Stomach (tissue), 19 donors: ENCODE data around the gene TRIOBP. TPM values are rescaled to one million over a fixed set of nuclear protein-coding genes. Genes with fewer than 3 reads are reported as not detected.
A peak's percentile ranks its signal among the peaks of the same experiment; 100 is the strongest.

Source experiments
- DNase-seq, 2 donors: peaks; one replicate each; pipeline versions ENCODE4 v3.0.0 to v3.0.0-alpha.2; 2013 to 2019
- H3K27ac ChIP-seq, 5 donors: fragments of 200-600 bp in 4 of 5; sonication (generic) in 4 of 5; one replicate each; pipeline ENCODE4 v1.5.1; 2013 to 2019; ENCODE audit warnings: mild to moderate bottlenecking in 1 of 5, moderate library complexity in 1 of 5
- H3K27me3 ChIP-seq, 3 donors: fragments of 200-600 bp; sonication (generic); one replicate each; pipeline ENCODE4 v1.5.1; 2017 to 2019; ENCODE audit warnings: mixed run types in 1 of 3
- H3K36me3 ChIP-seq, 4 donors: fragments of 200-600 bp; sonication (generic); 1 replicate in 3 of 4; 2 replicates in 1 of 4; pipeline ENCODE4 v1.5.1; 2016 to 2019
- H3K4me1 ChIP-seq, 4 donors: fragments of 200-600 bp; sonication (generic); one replicate each; pipeline ENCODE4 v1.5.1; 2016 to 2019
- H3K4me3 ChIP-seq, 4 donors: fragments of 200-600 bp; sonication (generic) in 3 of 4; one replicate each; pipeline ENCODE4 v1.5.1; 2016 to 2019; ENCODE audit warnings: mild to moderate bottlenecking in 1 of 4
- H3K9me3 ChIP-seq, 4 donors: fragments of 200-600 bp; sonication (generic); one replicate each; pipeline ENCODE4 v1.5.1; 2016 to 2019
- EP300 ChIP-seq: sonication (generic); formaldehyde crosslinking; IDR thresholded peaks from one replicate; pipeline ENCODE4 v1.6.1; 2017; ENCODE audit warnings: antibody characterized with exemption
- POLR2A ChIP-seq, 4 donors: fragments of 450-650 bp; IDR thresholded peaks; one replicate each; pipeline ENCODE4 v1.6.1; 2016; ENCODE audit warnings: antibody characterized with exemption in 4 of 4, control low read depth in 2 of 4, mild to moderate bottlenecking in 1 of 4, moderate library complexity in 1 of 4
- POLR2AphosphoS5 ChIP-seq, 3 donors: sonication (generic); formaldehyde crosslinking; IDR thresholded peaks; one replicate each; pipeline ENCODE4 v1.6.1; 2016; ENCODE audit warnings: antibody characterized with exemption in 3 of 3
- WGBS, 5 donors: extraction: QIAGEN DNeasy Blood & Tissue Kit in 3 of 5; methylation state at CpG; one replicate each; pipeline versions ENCODE4 v1.1.5 to v1.1.7; 2013 to 2018; 5-methylcytosine and 5-hydroxymethylcytosine counted together
- intact Hi-C: fragments of 100-400 bp; cut with DNase I; formaldehyde crosslinking; loops from one replicate; pipeline ENCODE4 v1.15.1; 2023; ENCODE audit warnings: low total_unique reads
- long read RNA-seq, 10 donors: transcript quantifications; one replicate each; lab custom pipeline, GENCODE V29; 2026
- polyA plus RNA-seq, 3 donors: library from polyadenylated mRNA; stranded (reverse); fragments of 200-250 nt; gene quantifications; one replicate each; pipeline ENCODE4 v1.2.3, GENCODE V29; 2013
- total RNA-seq, 5 donors: library from RNA; depleted of rRNA; stranded (reverse); fragments of >200 nt; gene quantifications; one replicate each; pipeline versions ENCODE4 v1.1.0 to v1.2.3, GENCODE V29; 2014 to 2016
- TF ChIP-seq, protein P1 (sequence below), 7 experiments: fragments of 450-650 bp in 4 of 7; fragments of 200-600 bp in 3 of 7; sonication (generic) in 3 of 7; IDR thresholded peaks; one replicate each; pipeline ENCODE4 v1.5.1; 2016 to 2019; ENCODE audit warnings: antibody characterized with exemption in 7 of 7, control low read depth in 2 of 7, mild to moderate bottlenecking in 1 of 7
- donor health status: healthy with polysubstance abuse.
- donor health status: Bipolar disorder and iron deficiency.
- donor health status: healthy.

Gene TRIOBP, protein sequence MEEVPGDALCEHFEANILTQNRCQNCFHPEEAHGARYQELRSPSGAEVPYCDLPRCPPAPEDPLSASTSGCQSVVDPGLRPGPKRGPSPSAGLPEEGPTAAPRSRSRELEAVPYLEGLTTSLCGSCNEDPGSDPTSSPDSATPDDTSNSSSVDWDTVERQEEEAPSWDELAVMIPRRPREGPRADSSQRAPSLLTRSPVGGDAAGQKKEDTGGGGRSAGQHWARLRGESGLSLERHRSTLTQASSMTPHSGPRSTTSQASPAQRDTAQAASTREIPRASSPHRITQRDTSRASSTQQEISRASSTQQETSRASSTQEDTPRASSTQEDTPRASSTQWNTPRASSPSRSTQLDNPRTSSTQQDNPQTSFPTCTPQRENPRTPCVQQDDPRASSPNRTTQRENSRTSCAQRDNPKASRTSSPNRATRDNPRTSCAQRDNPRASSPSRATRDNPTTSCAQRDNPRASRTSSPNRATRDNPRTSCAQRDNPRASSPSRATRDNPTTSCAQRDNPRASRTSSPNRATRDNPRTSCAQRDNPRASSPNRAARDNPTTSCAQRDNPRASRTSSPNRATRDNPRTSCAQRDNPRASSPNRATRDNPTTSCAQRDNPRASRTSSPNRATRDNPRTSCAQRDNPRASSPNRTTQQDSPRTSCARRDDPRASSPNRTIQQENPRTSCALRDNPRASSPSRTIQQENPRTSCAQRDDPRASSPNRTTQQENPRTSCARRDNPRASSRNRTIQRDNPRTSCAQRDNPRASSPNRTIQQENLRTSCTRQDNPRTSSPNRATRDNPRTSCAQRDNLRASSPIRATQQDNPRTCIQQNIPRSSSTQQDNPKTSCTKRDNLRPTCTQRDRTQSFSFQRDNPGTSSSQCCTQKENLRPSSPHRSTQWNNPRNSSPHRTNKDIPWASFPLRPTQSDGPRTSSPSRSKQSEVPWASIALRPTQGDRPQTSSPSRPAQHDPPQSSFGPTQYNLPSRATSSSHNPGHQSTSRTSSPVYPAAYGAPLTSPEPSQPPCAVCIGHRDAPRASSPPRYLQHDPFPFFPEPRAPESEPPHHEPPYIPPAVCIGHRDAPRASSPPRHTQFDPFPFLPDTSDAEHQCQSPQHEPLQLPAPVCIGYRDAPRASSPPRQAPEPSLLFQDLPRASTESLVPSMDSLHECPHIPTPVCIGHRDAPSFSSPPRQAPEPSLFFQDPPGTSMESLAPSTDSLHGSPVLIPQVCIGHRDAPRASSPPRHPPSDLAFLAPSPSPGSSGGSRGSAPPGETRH (N-terminal part only)
- total RNA-seq (100 to 1,000 TPM in 2 of 5 donors, 10 to 100 TPM in 3; 70.0 to 355 (median 90.6) TPM), polyA plus RNA-seq (10 to 100 TPM; 30.6 to 87.8 (median 70.2) TPM)
- long read RNA-seq, donor 1, transcript TRIOBP-203 (14 exons, 2,324 nt) = major isoform, 11 of 16 reads
- long read RNA-seq, donor 1, partial matches to known transcripts = 5 of 16 reads
- long read RNA-seq, donor 1, other reads (novel, unspliced or antisense) = 0 of 16 reads
- long read RNA-seq, donor 2, transcript TRIOBP-203 (14 exons, 2,324 nt) = major isoform, 10 of 10 reads
- long read RNA-seq, donor 2, partial matches to known transcripts = 0 of 10 reads
- long read RNA-seq, donor 2, other reads (novel, unspliced or antisense) = 0 of 10 reads
- long read RNA-seq, donor 3, transcript TRIOBP-203 (14 exons, 2,324 nt) = major isoform, 6 of 28 reads
- long read RNA-seq, donor 3, partial matches to known transcripts = 21 of 28 reads
- long read RNA-seq, donor 3, other reads (novel, unspliced or antisense) = 0 of 28 reads
- long read RNA-seq, donor 4, partial matches to known transcripts = 0 of 1 reads
- long read RNA-seq, donor 4, other reads (novel, unspliced or antisense) = 0 of 1 reads
- long read RNA-seq, donor 5, transcript TRIOBP-203 (14 exons, 2,324 nt) = major isoform, 14 of 24 reads
- long read RNA-seq, donor 5, partial matches to known transcripts = 8 of 24 reads
- long read RNA-seq, donor 5, other reads (novel, unspliced or antisense) = 0 of 24 reads
- long read RNA-seq, donor 6, transcript TRIOBP-203 (14 exons, 2,324 nt) = major isoform, 45 of 81 reads
- long read RNA-seq, donor 6, partial matches to known transcripts = 27 of 81 reads
- long read RNA-seq, donor 6, other reads (novel, unspliced or antisense) = 7 of 81 reads
- long read RNA-seq, donor 7, transcript TRIOBP-203 (14 exons, 2,324 nt) = major isoform, 15 of 44 reads
- long read RNA-seq, donor 7, partial matches to known transcripts = 29 of 44 reads
- long read RNA-seq, donor 7, other reads (novel, unspliced or antisense) = 0 of 44 reads
- long read RNA-seq, donor 8, transcript TRIOBP-203 (14 exons, 2,324 nt) = major isoform, 13 of 31 reads
- long read RNA-seq, donor 8, partial matches to known transcripts = 17 of 31 reads
- long read RNA-seq, donor 8, other reads (novel, unspliced or antisense) = 0 of 31 reads
- long read RNA-seq, donor 9, transcript TRIOBP-203 (14 exons, 2,324 nt) = major isoform, 5 of 6 reads
- long read RNA-seq, donor 9, partial matches to known transcripts = 0 of 6 reads
- long read RNA-seq, donor 9, other reads (novel, unspliced or antisense) = 0 of 6 reads
- long read RNA-seq, donor 10, partial matches to known transcripts = 0 of 2 reads
- long read RNA-seq, donor 10, other reads (novel, unspliced or antisense) = 0 of 2 reads

GRCh38 chr22:37696657-37697537 is at the start of gene TRIOBP:
Gene TRIOBP (plus strand): TSS chr22:37697048. CDS start chr22:37701366, 4,318 bp downstream.
- Histone ChIP-seq H3K4me1 (peaks cover 15 to 39% (median 23%) of the 10 kb centered on the region in 4 donors), H3K27ac (peak within 1 kb of the TSS; percentile 4 to 68 (median 41)), H3K27me3 (no peaks in the 10 kb centered on the region), H3K4me3 (peak within 1 kb of the TSS; percentile 14 to 25 (median 14)), H3K9me3 (no peaks in the 10 kb centered on the region), H3K36me3 (peaks cover 19 to 29% (median 29%) of the 10 kb centered on the region in 4 donors)
- peak; percentile 96 to 98 for DNase-seq
- intact Hi-C loops = no loop called here
- WGBS, 5 donors = 10 to 20% (median 14%) methylated on average over 28 to 39 of the region's 39 CpGs
- TF ChIP-seq EP300 = no peak
- TF ChIP-seq, protein P1, sequence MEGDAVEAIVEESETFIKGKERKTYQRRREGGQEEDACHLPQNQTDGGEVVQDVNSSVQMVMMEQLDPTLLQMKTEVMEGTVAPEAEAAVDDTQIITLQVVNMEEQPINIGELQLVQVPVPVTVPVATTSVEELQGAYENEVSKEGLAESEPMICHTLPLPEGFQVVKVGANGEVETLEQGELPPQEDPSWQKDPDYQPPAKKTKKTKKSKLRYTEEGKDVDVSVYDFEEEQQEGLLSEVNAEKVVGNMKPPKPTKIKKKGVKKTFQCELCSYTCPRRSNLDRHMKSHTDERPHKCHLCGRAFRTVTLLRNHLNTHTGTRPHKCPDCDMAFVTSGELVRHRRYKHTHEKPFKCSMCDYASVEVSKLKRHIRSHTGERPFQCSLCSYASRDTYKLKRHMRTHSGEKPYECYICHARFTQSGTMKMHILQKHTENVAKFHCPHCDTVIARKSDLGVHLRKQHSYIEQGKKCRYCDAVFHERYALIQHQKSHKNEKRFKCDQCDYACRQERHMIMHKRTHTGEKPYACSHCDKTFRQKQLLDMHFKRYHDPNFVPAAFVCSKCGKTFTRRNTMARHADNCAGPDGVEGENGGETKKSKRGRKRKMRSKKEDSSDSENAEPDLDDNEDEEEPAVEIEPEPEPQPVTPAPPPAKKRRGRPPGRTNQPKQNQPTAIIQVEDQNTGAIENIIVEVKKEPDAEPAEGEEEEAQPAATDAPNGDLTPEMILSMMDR (IDR thresholded peaks at IDR 0.05) = peak in 5 of 7 experiments; percentile 28 to 44 (median 40)
- no peak for TF ChIP-seq POLR2A (IDR thresholded peaks at IDR 0.05)
- peak in 1 of 3 donors; percentile 86 for TF ChIP-seq POLR2AphosphoS5 (IDR thresholded peaks at IDR 0.05)

GRCh38 chr22:37647317-37647716 is 49.5 kb upstream of the TRIOBP start:
- Histone ChIP-seq H3K27me3 (no peaks in the 10 kb centered on the region), H3K9me3 (no peaks in the 10 kb centered on the region), H3K4me3 (no peak overlapping the region), H3K36me3 (peaks cover 10 to 94% (median 66%) of the 10 kb centered on the region in 4 donors), H3K27ac (peak overlapping the region in 2 of 5 donors; percentile 35 to 62), H3K4me1 (peaks cover 8 to 23% (median 11%) of the 10 kb centered on the region in 4 donors)
- WGBS, 5 donors = 95 to 96% (median 95%) methylated on average over 8 to 9 of the region's 9 CpGs
- TF ChIP-seq EP300 = no peak
- no peak for TF ChIP-seq POLR2AphosphoS5 (IDR thresholded peaks at IDR 0.05)
- no peak for TF ChIP-seq POLR2A (IDR thresholded peaks at IDR 0.05)
- TF ChIP-seq, protein P1 (IDR thresholded peaks at IDR 0.05) = no peak
- intact Hi-C loops = loop anchor here (10.0 kb wide), 1 partner anchor 147 kb away; no protein-coding TSS in a partner anchor
- DNase-seq = no peak
